Amygdala (tissue), 56 donors: ENCODE results near the gene VGLL4.
"Not testable (repeated sequence)": the region's sequence is repeated elsewhere in the genome, so short reads cannot be mapped to it uniquely, and the experiment has no call there.

Experiments
- DNase-seq, 56 donors: peaks; one replicate each; lab custom pipeline; 2025; lab: John Stamatoyannopoulos, UW

VGLL4 gene

DNA sequence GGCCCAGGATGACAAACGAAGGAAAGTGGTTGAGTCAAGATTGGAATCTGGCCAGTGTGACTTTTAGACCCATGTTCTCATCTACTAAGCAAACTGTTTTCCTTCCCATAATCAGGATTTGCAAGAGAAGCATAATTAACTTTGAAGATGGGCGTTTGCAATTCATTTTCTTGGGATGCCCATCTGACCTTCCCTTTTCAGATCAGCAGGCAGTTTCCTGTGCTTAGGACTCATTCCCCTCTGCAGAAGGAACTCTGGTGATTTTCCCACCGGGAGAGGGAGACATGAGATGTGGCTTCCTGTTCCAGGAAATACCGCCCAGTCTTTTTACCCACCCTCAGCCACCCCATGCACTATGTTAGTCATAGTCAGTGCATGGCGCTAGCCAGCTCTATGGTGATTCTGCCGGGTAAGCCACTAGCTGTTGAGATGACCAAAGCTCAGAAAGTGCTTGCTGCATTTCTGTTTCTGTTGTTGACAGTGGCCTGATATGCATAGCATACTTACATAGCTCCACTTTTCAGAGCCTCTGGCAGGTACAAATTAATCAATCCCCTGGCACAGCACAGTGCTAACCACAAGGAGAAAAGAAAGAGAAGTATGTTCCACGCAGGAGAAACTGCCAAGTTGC, 129.4 kb downstream of the VGLL4 start:
- DNase-seq = peak in 2 of 56 donors; percentile 15 to 41

DNA sequence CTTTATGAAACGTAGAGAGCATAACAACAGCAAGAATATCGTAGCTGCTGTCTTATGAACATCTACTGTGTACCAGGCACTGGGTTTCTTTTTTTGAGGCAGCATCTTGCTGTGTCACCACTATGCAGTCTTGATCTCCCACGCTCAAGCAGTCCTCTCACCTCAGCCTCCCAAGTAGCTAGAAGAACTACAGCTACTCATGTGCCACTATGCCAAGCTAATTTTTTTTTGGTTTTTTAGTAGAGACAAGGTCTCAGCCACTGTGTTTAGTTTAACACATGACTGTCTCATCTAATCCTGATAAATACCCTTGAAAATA, 129.9 kb downstream of the VGLL4 start:
- peak in 1 of 56 donors; percentile 27 for DNase-seq

DNA sequence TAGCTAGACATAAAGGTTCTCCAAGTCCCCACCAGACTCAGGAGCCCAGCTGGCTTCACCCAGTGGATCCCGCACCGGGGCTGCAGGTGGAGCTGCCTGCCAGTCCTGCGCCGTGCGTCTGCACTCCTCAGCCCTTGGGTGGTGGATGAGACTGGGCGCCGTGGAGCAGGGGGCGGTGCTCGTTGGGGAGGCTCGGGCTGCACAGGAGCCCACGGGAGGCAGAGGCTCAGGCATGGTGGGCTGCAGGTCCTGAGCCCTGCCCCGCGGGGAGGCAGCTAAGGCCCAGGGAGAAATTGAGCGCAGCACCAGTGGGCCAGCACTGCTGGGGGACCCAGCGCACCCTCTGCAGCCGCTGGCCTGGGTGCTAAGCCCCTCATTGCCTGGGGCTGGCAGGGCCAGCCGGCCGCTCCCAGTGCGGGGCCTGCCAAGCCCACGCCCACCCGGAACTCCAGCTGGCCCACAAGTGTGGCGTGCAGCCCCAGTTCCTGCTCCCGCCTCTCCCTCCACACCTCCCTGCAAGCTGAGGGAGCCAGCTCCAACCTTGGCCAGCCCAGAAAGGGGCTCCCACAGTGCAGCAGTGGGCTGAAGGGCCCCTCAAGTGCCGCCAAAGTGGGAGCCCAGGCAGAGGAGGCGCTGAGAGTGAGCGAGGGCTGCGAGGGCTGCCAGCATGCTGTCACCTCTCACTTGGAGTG, 130.4 kb downstream of the VGLL4 start:
- not testable (repeated sequence) for DNase-seq

DNA sequence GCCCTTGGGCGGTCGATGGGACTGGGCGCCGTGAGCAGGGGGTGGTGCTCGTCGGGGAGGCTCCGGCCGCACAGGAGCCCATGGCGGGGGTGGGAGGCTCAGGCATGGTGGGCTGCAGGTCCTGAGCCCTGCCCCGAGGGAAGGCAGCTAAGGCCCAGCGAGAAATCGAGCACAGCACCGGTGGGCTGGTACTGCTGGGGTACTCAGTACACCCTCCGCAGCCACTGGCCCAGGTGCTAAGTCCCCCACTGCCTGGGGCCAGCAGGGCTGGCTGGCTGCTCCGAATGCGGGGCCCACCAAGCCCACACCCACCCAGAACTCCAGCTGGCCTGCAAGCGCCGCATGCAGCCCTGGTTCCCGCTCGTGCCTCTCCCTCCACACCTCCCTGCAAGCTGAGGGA, 132.1 kb downstream of the VGLL4 start:
- DNase-seq = not testable (repeated sequence)

DNA sequence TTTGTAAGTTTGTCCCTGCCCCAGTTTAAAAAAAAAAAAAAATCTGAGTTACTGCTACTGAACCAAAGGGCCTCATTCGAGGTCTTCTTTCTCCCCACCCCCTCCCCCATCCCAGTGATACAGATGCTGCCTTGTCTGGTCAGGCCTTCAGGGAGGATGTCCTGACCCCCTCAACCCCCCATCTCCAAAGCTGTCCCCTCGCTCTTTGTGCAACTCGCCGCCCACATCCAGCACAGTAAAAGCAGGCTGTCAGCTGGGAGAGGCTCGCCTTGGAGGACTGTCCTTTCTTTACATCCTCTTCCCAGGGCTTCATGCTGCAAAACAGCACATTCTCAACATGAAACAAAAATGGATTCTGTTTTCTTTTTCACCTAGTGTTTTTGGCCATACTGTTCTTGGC, 133.4 kb downstream of the VGLL4 start:
- peak in 1 of 56 donors; percentile 15 for DNase-seq

DNA sequence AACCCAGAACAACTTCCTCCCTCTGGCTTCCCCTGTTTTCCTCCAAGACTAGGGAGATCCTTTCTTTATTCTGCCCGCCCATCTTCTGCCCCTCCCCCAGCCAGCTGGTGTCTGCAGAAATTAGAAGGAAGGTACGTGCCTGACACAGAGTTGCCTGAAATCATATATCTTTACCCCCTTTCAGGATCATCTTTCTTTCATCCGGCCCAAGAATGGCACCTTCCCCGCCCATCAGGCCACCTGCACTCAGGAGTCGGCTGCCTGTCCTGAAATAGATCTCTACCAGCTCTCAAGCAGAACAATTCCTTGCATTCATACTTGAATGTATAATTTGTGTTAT, 133.7 kb downstream of the VGLL4 start:
- DNase-seq = no peak

DNA sequence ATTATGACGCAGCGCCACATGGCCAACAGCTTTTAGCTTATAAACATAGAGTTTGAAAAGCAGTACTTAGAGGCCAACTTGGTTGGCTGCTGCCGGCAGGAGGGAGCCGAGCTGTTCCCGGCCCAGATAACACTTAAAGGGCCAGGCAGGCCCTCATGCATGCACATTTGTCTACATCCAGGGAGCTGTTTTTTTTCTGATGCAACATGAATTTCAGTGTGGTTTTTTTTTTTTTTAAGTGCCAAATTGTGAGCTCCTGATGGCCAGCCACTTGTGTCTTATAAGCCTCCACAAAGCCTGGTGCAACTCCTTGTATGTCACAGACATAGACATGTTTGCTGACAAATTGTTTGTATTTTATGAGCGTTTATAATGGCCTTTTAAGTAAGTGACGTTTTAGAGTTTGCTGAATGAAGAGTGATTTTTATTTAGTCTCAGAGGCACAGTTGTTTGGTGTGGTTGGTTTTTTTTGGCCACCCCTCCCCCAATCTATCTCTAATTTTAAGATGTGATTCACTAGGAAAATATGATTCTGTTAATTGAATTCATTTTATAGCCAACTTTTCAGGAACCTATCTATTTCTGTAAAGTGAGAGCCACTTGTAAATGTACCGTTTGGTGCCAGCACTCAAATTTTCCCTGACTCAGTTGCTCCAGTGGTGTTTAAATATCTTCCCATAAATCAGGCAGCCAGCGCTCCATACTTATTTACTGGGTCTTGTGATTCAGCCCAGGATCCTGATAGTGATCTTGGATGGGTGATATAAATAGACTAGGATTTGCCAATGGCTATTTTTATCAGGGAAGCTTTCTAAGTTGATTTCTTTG, 134.3 kb downstream of the VGLL4 start:
- peak in 14 of 56 donors; percentile 17 to 52 (median 33) for DNase-seq

DNA sequence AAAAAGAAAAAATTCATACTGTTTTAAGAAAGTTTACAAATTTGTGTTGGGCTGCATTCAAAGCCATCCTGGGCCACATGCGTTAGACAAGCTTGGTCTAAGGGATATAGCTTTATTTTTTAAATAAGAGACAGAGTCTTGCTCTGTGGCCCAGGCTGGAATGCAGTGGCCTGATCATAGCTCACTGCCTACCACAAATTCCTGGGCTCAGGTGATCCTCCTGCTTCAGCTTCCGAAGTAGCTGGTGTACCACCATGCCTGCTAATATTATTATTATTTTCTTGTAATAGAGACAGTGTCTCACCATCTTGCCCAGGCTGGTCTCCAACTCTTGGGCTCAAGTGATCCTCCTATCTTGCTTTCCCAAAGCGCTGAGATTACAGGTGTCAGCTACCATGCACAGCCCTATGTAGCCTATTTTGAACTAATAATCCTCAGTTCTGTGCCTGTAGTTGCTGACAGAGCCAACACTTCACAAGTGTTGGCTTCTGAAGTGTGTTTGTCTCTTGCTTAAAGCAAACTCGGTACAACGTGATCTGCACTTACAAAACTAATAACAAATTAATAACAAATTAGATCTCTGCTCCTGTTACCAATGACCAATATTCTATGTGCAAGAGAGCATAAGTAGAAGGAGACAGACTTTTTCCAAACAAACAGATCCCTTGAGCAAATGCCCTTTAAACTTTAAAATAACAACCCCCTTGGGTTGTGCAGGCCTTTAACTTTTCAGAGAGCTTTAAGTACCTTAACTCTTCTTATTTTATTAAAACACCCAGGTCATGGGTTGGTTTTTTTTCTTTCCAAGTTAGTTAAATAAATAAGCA, 135.2 kb downstream of the VGLL4 start:
- no peak for DNase-seq

DNA sequence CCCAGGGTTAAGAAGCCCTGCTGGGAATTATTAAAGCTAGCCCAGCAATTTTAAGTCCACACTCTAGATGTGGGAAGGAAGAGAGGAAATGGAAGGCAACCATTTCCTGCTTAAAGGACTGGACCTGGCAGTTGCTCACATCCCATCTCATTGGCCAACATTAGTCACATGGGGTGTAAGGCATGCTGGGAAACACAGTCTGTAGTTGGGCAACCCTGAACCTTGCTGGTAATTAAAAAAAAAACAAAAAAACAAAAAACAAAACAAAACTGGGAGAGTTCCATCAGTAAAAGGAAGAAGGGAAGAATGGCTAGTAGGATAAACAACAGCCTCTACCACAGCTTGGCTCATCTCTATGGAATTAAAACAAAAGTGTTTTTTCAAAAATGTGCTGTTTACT, 136.0 kb downstream of the VGLL4 start:
- no peak for DNase-seq
